Peyer's patch (tissue), 4 donors: Measurements from ENCODE around the gene SLC7A11.

Experiments used
- POLR2A ChIP-seq, 2 donors: fragments of 450-650 bp; IDR thresholded peaks; one replicate each; pipeline ENCODE4 v1.5.1; 2017; ENCODE audit warnings: antibody characterized with exemption in 2 of 2, mild to moderate bottlenecking in 2 of 2, moderate library complexity in 2 of 2
- TF ChIP-seq, protein P1 (sequence below), 6 experiments: fragments of 450-650 bp in 4 of 6; fragments of 200-600 bp in 2 of 6; sonication (generic) in 1 of 6; IDR thresholded peaks; one replicate each; pipeline ENCODE4 v1.5.1; 2017 to 2019; ENCODE audit warnings: antibody characterized with exemption in 6 of 6, mild to moderate bottlenecking in 3 of 6, moderate library complexity in 1 of 6

DNA sequence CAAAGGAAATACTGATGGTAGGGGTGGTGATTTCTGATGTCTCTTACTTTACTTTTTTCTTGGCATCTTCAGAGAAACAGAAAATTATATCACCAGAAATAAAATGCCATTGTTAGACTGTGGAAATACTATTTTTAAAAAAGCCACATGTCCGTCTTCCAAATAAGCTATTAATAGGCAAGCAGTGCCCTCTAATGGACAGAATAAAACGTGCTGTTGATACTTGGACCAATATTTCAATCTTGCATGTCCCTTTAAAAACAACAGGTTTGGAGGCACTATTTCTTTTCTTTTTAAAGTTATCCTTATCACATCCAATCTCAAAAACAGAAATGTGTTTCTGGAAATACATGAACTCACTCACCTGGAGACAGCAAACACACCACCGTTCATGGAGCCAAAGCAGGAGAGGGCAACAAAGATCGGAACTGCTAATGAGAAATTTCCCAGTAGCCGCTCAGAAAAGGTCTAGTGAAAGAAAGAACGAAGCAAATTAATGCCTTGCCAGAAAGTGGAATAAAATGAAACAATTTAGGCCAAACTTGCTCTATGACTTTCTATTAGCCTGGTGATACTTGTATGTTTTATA lies 59.2 kb downstream of the SLC7A11 start:
- TF ChIP-seq, protein P1, sequence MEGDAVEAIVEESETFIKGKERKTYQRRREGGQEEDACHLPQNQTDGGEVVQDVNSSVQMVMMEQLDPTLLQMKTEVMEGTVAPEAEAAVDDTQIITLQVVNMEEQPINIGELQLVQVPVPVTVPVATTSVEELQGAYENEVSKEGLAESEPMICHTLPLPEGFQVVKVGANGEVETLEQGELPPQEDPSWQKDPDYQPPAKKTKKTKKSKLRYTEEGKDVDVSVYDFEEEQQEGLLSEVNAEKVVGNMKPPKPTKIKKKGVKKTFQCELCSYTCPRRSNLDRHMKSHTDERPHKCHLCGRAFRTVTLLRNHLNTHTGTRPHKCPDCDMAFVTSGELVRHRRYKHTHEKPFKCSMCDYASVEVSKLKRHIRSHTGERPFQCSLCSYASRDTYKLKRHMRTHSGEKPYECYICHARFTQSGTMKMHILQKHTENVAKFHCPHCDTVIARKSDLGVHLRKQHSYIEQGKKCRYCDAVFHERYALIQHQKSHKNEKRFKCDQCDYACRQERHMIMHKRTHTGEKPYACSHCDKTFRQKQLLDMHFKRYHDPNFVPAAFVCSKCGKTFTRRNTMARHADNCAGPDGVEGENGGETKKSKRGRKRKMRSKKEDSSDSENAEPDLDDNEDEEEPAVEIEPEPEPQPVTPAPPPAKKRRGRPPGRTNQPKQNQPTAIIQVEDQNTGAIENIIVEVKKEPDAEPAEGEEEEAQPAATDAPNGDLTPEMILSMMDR (IDR thresholded peaks at IDR 0.05), result peak in 4 of 6 experiments; percentile 56 to 84 (median 76)
- TF ChIP-seq POLR2A (IDR thresholded peaks at IDR 0.05), result no peak
